GM12878 (cell line): ENCODE measurements around the gene CCDC112. TPM values are rescaled to one million over a fixed set of nuclear protein-coding genes. Genes with fewer than 3 reads are reported as not detected.

Source experiments
- ATAC-seq: fragments of 200-7000 bp; cut with Tn5 transposase; 3 replicates; pipeline ENCODE4 v1.9.1; 2020; ENCODE audit warnings: mild to moderate bottlenecking, moderate library complexity
- BruUV-seq: library from RNA; stranded (reverse); fragments of 400-500 nt; replicated peaks from 2 replicates; lab custom pipeline; 2021; lab: Mats Ljungman, UMichigan
- CTCF ChIA-PET: fragments of 300-600 bp; sonication (Branson Sonifier 250); formaldehyde crosslinking; extraction: SDS; loops from one replicate; lab custom pipeline; 2021; ENCODE audit warnings: inconsistent platforms; lab: Yijun Ruan, JAX
- POLR2A ChIA-PET: fragments of 350-600 bp; formaldehyde crosslinking; extraction: SDS; loops from one replicate; lab custom pipeline; 2021; ENCODE audit warnings: inconsistent platforms; lab: Charles Lee
- RAD21 ChIA-PET: fragments of 300-600 bp; sonication (Branson Sonifier 250); formaldehyde crosslinking; loops from one replicate; lab custom pipeline; 2023; ENCODE audit warnings: antibody characterized with exemption; ENCODE audit not compliant: unreplicated experiment; lab: Charles Lee
- SMC1A ChIA-PET: fragments of 300-600 bp; sonication (Branson Sonifier 250); formaldehyde crosslinking; loops from one replicate; lab custom pipeline; 2023; ENCODE audit not compliant: unreplicated experiment, uncharacterized antibody; lab: Charles Lee
- DNase-seq: peaks from one replicate; pipeline ENCODE4 v3.0.0-alpha.2; 2011; ENCODE audit warnings: low read depth, low spot score
- FAIRE-seq: peaks from 3 replicates; lab custom pipeline; 2011; peaks lifted over from hg19 to GRCh38; lab: Jason Lieb, UNC
- H2AFZ ChIP-seq: 2 replicates; pipeline ENCODE4 v1.6.0; 2011; ENCODE audit warnings: low read depth, low read length, control low read depth; ENCODE audit not compliant: control insufficient read depth
- H3K27ac ChIP-seq: 2 replicates; pipeline ENCODE4 v1.5.1; 2011; ENCODE audit warnings: control low read depth; ENCODE audit not compliant: control insufficient read depth, insufficient read depth
- H3K27me3 ChIP-seq, 2 experiments: replicated peaks in 1 of 2; 2 replicates each; pipeline versions ENCODE4 v1.6.0 to v1.6.1; 2011; ENCODE audit warnings: low read length in 1 of 2; ENCODE audit not compliant: control insufficient read depth in 2 of 2, insufficient read depth in 2 of 2
- H3K36me3 ChIP-seq, 2 experiments: 2 replicates each; pipeline ENCODE4 v1.5.1; 2011; ENCODE audit warnings: low read length in 1 of 2; ENCODE audit not compliant: control insufficient read depth in 2 of 2, insufficient read depth in 2 of 2
- H3K4me1 ChIP-seq: 2 replicates; pipeline ENCODE4 v1.6.1; 2011; ENCODE audit warnings: mild to moderate bottlenecking, low read length, moderate library complexity, mixed read lengths; ENCODE audit not compliant: control insufficient read depth, insufficient read depth
- H3K4me2 ChIP-seq: 2 replicates; pipeline ENCODE4 v1.6.0; 2011; ENCODE audit warnings: control low read depth; ENCODE audit not compliant: control insufficient read depth, insufficient read depth
- H3K4me3 ChIP-seq: fragments of 200-600 bp; sonication (generic); 2 replicates; pipeline ENCODE4 v1.5.1; 2016
- H3K79me2 ChIP-seq: 2 replicates; pipeline ENCODE4 v1.6.0; 2011; ENCODE audit warnings: low read length; ENCODE audit not compliant: control insufficient read depth, insufficient read depth
- H3K9ac ChIP-seq: 2 replicates; pipeline ENCODE4 v1.8.0; 2011; ENCODE audit warnings: low read length, control low read depth, mixed read lengths; ENCODE audit not compliant: control insufficient read depth, insufficient read depth
- H3K9me3 ChIP-seq: replicated peaks from 3 replicates; pipeline ENCODE4 v1.5.1; 2011; ENCODE audit warnings: mild to moderate bottlenecking, low read length; ENCODE audit not compliant: control insufficient read depth, insufficient read depth
- H4K20me1 ChIP-seq: 2 replicates; pipeline ENCODE4 v1.6.0; 2011; ENCODE audit not compliant: control insufficient read depth, insufficient read depth
- EZH2 ChIP-seq: IDR thresholded peaks from 2 replicates; pipeline ENCODE4 v1.6.1; 2012; ENCODE audit warnings: low read depth, mild to moderate bottlenecking, control low read depth, inconsistent platforms, low read length, borderline replicate concordance; ENCODE audit not compliant: control insufficient read depth
- RAD21 ChIP-seq: IDR thresholded peaks from 2 replicates; pipeline ENCODE4 v1.6.1; 2011; ENCODE audit warnings: mild to moderate bottlenecking, low read depth, low read length, moderate library complexity; ENCODE audit not compliant: insufficient read depth
- RUNX3 ChIP-seq: IDR thresholded peaks from 2 replicates; pipeline ENCODE4 v1.6.1; 2012; ENCODE audit warnings: low read length, inconsistent platforms
- SMAD1 ChIP-seq: fragments of 450-650 bp; IDR thresholded peaks from 2 replicates; pipeline ENCODE4 v1.6.1; 2018; ENCODE audit warnings: mild to moderate bottlenecking, low read depth; ENCODE audit not compliant: partially characterized antibody
- SMC3 ChIP-seq: IDR thresholded peaks from 2 replicates; pipeline ENCODE4 v1.6.1; 2011; ENCODE audit warnings: low read length, improper control_type of control experiment, borderline replicate concordance
- ZNF622 ChIP-seq: fragments of 450-650 bp; IDR thresholded peaks from 2 replicates; pipeline ENCODE4 v1.6.1; 2017; ENCODE audit warnings: mild to moderate bottlenecking, inconsistent platforms
- WGBS: methylation state at CpG from one replicate; pipeline ENCODE4 v1.1.6; 2016; ENCODE audit warnings: low lambda C conversion rate; ENCODE audit not compliant: insufficient replicate concordance, insufficient coverage; ENCODE audit errors: missing lambda C conversion rate; 5-methylcytosine and 5-hydroxymethylcytosine counted together
- in situ Hi-C: fragments of 300-500 bp; cut with MboI; formaldehyde crosslinking; loops from 9 replicates; pipeline ENCODE4 v1.14.3; 2018; ENCODE audit warnings: mixed read lengths
- intact Hi-C: fragments of 100-400 bp; cut with micrococcal nuclease; formaldehyde crosslinking; loops from one replicate; pipeline ENCODE4 v1.14.2; 2022; ENCODE audit not compliant: unreplicated experiment
- polyA plus RNA-seq, 11 experiments: library from polyadenylated mRNA; depleted of rRNA in 4 of 11; unstranded in 6 of 11; stranded (reverse) in 5 of 11; fragments of >200 nt; fragmentation: Nextera tagmentation in 4 of 11; fragmentation: Illumina TruSeq in 1 of 11; extraction: Ambion mirVana in 4 of 11; extraction: Trizol in 1 of 11; gene quantifications; 1 replicate in 1 of 11; 2 replicates in 10 of 11; pipeline versions ENCODE4 v1.2.1 to v1.2.3, GENCODE V29; 2011 to 2016; ENCODE audit warnings: inconsistent platforms in 2 of 11, missing spikeins in 2 of 11, low read depth in 1 of 11
- total RNA-seq, 4 experiments: library from RNA; depleted of rRNA in 3 of 4; stranded (reverse); fragments of >200 nt in 3 of 4; fragmentation: Illumina TruSeq in 1 of 4; extraction: Trizol in 1 of 4; gene quantifications; 2 replicates each; pipeline versions ENCODE4 v1.2.1 to v1.2.3, GENCODE V29; 2013 to 2021
- TF ChIP-seq, protein P1 (sequence below): fragments of 450-650 bp; IDR thresholded peaks from 2 replicates; pipeline ENCODE4 v1.6.1; 2017; ENCODE audit warnings: mild to moderate bottlenecking, moderate library complexity
- TF ChIP-seq, protein P2 (sequence below), 3 experiments: IDR thresholded peaks in 2 of 3; conservative IDR thresholded peaks in 1 of 3; 2 replicates each; pipeline ENCODE4 v1.5.1; 2011; ENCODE audit warnings: low read depth in 3 of 3, low read length in 3 of 3, mild to moderate bottlenecking in 3 of 3, control low read depth in 2 of 3, moderate library complexity in 2 of 3, inconsistent platforms in 1 of 3, mixed read lengths in 1 of 3; ENCODE audit not compliant: control insufficient read depth in 2 of 3, insufficient read depth in 1 of 3; ENCODE audit errors: extremely low read depth in 1 of 3
- TF ChIP-seq, protein P3 (sequence below): IDR thresholded peaks from 2 replicates; pipeline ENCODE4 v1.6.1; 2011; ENCODE audit warnings: borderline replicate concordance, low read depth, mild to moderate bottlenecking, moderate library complexity, low read length; ENCODE audit not compliant: insufficient read depth, poor library complexity, severe bottlenecking

CCDC112 gene
- total and polyA plus RNA-seq, 10 of the 15 experiments (the other 5 are each of a cell fraction or from before 2014, with no cell fraction given), result 0.12 to 2.0 (median 0.58) TPM

DNA sequence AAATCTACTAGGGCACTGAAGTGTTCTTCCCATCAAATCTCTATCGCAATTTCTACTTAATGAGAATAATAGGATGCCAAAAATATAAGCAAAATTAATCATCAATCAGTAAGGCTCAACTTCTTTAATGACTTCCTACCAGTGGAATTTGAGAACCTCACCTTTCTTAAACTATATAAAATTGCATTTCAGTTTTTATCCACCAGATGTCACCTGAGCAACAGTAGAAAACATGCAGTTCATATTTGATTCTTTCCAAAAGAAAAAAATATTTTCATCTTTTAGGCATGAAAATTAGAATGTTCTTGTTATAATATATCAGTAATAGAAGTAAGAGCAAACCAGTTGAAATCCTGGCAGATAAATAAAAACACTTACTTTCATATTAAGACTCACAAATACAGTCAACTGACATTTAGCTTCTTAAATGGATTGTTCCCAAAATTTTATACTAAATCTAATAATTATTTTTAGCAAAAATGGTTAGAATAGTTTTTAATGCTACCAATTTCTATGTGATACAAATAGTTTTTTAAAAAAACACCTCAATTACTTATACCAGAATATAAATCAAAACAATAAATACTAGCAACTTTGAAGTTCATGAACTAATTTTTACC, 13.4 kb upstream of the CCDC112 start:
- no peak overlapping the region for H3K4me3 ChIP-seq
- H3K79me2 ChIP-seq, result no peaks in the 10 kb centered on the region
- intact Hi-C loops (loop anchor here (1.0 to 5.0 kb wide), 5 partner anchors 213 to 757 kb away; no protein-coding TSS in a partner anchor), in situ Hi-C loops (loop anchor here (5.0 to 10.0 kb wide), 3 partner anchors 282 to 755 kb away; no protein-coding TSS in a partner anchor)
- SMC1A ChIA-PET, result interaction anchor here (0.6 to 9.1 kb wide), 45 partner anchors 10 to 760 kb away, joined by 3 to 156 read pairs (median 5); partner anchors contain the start of gene FEM1C
- WGBS, result 0% methylated on average over 1 of the region's 1 CpG
- H3K27me3 ChIP-seq, result no peaks in the 10 kb centered on the region
- DNase-seq (no peak), FAIRE-seq (peak; percentile 56), ATAC-seq (peak; percentile 75)
- RAD21 ChIA-PET, result interaction anchor here (0.8 to 7.9 kb wide), 35 partner anchors 9 to 759 kb away, joined by 3 to 59 read pairs (median 5); partner anchors contain the start of genes FEM1C and TICAM2
- peak; percentile 70; the same call in 1 of the 2 replicates for TF ChIP-seq SMC3
- TF ChIP-seq, protein P1, sequence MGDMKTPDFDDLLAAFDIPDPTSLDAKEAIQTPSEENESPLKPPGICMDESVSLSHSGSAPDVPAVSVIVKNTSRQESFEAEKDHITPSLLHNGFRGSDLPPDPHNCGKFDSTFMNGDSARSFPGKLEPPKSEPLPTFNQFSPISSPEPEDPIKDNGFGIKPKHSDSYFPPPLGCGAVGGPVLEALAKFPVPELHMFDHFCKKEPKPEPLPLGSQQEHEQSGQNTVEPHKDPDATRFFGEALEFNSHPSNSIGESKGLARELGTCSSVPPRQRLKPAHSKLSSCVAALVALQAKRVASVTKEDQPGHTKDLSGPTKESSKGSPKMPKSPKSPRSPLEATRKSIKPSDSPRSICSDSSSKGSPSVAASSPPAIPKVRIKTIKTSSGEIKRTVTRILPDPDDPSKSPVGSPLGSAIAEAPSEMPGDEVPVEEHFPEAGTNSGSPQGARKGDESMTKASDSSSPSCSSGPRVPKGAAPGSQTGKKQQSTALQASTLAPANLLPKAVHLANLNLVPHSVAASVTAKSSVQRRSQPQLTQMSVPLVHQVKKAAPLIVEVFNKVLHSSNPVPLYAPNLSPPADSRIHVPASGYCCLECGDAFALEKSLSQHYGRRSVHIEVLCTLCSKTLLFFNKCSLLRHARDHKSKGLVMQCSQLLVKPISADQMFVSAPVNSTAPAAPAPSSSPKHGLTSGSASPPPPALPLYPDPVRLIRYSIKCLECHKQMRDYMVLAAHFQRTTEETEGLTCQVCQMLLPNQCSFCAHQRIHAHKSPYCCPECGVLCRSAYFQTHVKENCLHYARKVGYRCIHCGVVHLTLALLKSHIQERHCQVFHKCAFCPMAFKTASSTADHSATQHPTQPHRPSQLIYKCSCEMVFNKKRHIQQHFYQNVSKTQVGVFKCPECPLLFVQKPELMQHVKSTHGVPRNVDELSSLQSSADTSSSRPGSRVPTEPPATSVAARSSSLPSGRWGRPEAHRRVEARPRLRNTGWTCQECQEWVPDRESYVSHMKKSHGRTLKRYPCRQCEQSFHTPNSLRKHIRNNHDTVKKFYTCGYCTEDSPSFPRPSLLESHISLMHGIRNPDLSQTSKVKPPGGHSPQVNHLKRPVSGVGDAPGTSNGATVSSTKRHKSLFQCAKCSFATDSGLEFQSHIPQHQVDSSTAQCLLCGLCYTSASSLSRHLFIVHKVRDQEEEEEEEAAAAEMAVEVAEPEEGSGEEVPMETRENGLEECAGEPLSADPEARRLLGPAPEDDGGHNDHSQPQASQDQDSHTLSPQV, result no peak
- peak; percentile 77 for TF ChIP-seq RAD21
- TF ChIP-seq EZH2, result no peak
- TF ChIP-seq, protein P2, sequence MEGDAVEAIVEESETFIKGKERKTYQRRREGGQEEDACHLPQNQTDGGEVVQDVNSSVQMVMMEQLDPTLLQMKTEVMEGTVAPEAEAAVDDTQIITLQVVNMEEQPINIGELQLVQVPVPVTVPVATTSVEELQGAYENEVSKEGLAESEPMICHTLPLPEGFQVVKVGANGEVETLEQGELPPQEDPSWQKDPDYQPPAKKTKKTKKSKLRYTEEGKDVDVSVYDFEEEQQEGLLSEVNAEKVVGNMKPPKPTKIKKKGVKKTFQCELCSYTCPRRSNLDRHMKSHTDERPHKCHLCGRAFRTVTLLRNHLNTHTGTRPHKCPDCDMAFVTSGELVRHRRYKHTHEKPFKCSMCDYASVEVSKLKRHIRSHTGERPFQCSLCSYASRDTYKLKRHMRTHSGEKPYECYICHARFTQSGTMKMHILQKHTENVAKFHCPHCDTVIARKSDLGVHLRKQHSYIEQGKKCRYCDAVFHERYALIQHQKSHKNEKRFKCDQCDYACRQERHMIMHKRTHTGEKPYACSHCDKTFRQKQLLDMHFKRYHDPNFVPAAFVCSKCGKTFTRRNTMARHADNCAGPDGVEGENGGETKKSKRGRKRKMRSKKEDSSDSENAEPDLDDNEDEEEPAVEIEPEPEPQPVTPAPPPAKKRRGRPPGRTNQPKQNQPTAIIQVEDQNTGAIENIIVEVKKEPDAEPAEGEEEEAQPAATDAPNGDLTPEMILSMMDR (IDR thresholded peaks at IDR 0.05 in 2 of 3, conservative IDR thresholded peaks at IDR 0.05 in 1 of 3; ENCODE audit: control insufficient read depth in 2 of 3, extremely low read depth in 1 of 3, insufficient read depth in 1 of 3, low read depth in 3 of 3, low read length in 3 of 3), result peak; percentile 25 to 50 (median 47); a peak in 4 of 6 replicates
- TF ChIP-seq ZNF622, result no peak
- no peak for TF ChIP-seq RUNX3
- TF ChIP-seq SMAD1, result no peak
- TF ChIP-seq, protein P3, sequence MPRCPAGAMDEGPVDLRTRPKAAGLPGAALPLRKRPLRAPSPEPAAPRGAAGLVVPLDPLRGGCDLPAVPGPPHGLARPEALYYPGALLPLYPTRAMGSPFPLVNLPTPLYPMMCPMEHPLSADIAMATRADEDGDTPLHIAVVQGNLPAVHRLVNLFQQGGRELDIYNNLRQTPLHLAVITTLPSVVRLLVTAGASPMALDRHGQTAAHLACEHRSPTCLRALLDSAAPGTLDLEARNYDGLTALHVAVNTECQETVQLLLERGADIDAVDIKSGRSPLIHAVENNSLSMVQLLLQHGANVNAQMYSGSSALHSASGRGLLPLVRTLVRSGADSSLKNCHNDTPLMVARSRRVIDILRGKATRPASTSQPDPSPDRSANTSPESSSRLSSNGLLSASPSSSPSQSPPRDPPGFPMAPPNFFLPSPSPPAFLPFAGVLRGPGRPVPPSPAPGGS, result no peak
- H3K9me3 ChIP-seq, result no peaks in the 10 kb centered on the region
- no peak overlapping the region for H3K27ac ChIP-seq
- POLR2A ChIA-PET, result interaction anchor here (0.9 to 1.6 kb wide), 3 partner anchors 228 to 265 kb away, joined by 3 to 8 read pairs (median 5); no protein-coding TSS in a partner anchor
- H4K20me1 ChIP-seq, result no peaks in the 10 kb centered on the region
- no peak overlapping the region for H2AFZ ChIP-seq
- H3K9ac ChIP-seq, result no peak overlapping the region
- no peak overlapping the region for H3K4me2 ChIP-seq
- H3K4me1 ChIP-seq, result no peaks in the 10 kb centered on the region
- BruUV-seq, result no TSS peak
- no peaks in the 10 kb centered on the region for H3K36me3 ChIP-seq
- CTCF ChIA-PET, result interaction anchor here (0.6 to 8.9 kb wide), 55 partner anchors 10 to 761 kb away, joined by 3 to 85 read pairs (median 4); partner anchors contain the start of genes CCDC112 and FEM1C
